Spleen (tissue), 7 donors: Measurements from ENCODE around the gene RTL5.

ENCODE experiments used
- POLR2A ChIP-seq, 3 donors: fragments of 450-650 bp; IDR thresholded peaks; one replicate each; pipeline ENCODE4 v1.5.1; 2017; ENCODE audit warnings: antibody characterized with exemption in 3 of 3, mild to moderate bottlenecking in 1 of 3
- TF ChIP-seq, protein P1 (sequence below), 11 experiments: fragments of 200-600 bp in 7 of 11; fragments of 450-650 bp in 4 of 11; sonication (generic) in 4 of 11; IDR thresholded peaks in 8 of 11; conservative IDR thresholded peaks in 3 of 11; 1 replicate in 7 of 11; 2 replicates in 4 of 11; pipeline versions ENCODE4 v1.4.0 to v1.8.0; 2016 to 2021; ENCODE audit warnings: antibody characterized with exemption in 11 of 11, inconsistent platforms in 4 of 11, mild to moderate bottlenecking in 1 of 11
- donor health status: DM: no; HTN: no; CAD: no; lungs with moderate emphysema.
- donor health status: DM: no; HTN: no; CAD: no.
- donor health status: DM: no; HTN: no; CAD: no.

DNA sequence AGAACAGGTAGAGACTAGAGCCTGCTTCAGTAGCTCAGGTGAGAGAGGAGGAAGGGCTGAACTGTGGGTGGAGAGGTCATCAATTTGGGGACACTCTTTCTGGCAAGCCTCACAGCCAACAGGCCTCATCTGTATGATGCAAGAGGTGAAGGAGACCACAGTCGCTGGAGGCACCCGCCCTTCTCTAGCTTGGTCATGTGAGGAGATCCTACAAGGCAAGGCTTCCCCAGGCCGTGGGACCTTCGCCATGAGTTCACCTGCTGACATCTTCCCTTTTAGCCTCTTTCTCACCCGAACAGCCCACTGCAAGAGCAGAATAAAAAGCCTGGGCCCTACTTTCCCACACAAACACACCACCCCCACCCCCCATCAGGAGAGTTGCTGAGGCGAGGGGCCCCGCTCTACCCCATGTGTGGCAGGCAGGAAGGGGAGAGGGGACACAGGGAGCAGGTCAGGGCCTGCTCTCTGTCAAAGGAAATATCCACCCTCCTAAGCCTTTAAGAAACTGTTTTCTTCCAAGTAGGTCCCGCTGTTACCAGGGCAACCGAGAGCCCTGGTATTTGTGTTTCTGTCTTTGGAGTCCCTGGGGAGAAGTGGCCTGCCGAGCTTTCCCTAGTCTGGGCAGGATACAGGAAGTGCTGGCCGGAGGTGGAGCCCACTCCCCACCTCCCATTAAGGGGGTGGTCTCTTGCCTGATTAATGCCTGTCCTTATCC is 8.1 kb downstream of the RTL5 start:
- TF ChIP-seq, protein P1, sequence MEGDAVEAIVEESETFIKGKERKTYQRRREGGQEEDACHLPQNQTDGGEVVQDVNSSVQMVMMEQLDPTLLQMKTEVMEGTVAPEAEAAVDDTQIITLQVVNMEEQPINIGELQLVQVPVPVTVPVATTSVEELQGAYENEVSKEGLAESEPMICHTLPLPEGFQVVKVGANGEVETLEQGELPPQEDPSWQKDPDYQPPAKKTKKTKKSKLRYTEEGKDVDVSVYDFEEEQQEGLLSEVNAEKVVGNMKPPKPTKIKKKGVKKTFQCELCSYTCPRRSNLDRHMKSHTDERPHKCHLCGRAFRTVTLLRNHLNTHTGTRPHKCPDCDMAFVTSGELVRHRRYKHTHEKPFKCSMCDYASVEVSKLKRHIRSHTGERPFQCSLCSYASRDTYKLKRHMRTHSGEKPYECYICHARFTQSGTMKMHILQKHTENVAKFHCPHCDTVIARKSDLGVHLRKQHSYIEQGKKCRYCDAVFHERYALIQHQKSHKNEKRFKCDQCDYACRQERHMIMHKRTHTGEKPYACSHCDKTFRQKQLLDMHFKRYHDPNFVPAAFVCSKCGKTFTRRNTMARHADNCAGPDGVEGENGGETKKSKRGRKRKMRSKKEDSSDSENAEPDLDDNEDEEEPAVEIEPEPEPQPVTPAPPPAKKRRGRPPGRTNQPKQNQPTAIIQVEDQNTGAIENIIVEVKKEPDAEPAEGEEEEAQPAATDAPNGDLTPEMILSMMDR (IDR thresholded peaks at IDR 0.05 in 8 of 11, conservative IDR thresholded peaks at IDR 0.05 in 3 of 11), result no peak
- TF ChIP-seq POLR2A (IDR thresholded peaks at IDR 0.05), result no peak
